ENCODE results near the gene ASCL1. TPM values are rescaled to one million over a fixed set of nuclear protein-coding genes. Genes with fewer than 3 reads are reported as not detected.

Gene ASCL1
- not detected in 2 replicates for total RNA-seq

GRCh38 chr12:102957339-102958050 lies at the start of gene ASCL1:
ASCL1 (plus strand) TSS chr12:102957674; CDS start chr12:102958245, 571 bp downstream.

GRCh38 chr12:102917026-102917787 lies 40.3 kb upstream of the ASCL1 start, which contains the start of gene PAH:
PAH (minus strand) TSS chr12:102917244; CDS start chr12:102917130, 114 bp downstream.

Other genes starting within 250 kb of the ASCL1 start
- gene PAH, start 40.4 kb upstream of the ASCL1 start, total RNA-seq = not detected in 2 replicates

Data from placental epithelial cell (primary cell).